Panc1 (cell line): ENCODE data around the gene NUB1. TPM values are rescaled to one million over a fixed set of nuclear protein-coding genes. Genes with fewer than 3 reads are reported as not detected.

Source experiments
- ATAC-seq: fragments of 200-7000 bp; cut with Tn5 transposase; 2 replicates; pipeline ENCODE4 v1.9.1; 2020; ENCODE audit warnings: mild to moderate bottlenecking, moderate library complexity
- BruUV-seq: library from RNA; stranded (reverse); fragments of 400-500 nt; replicated peaks from 2 replicates; lab custom pipeline; 2021; lab: Mats Ljungman, UMichigan
- CTCF ChIA-PET: fragments of 300-600 bp; sonication (Branson Sonifier 250); formaldehyde crosslinking; loops from one replicate; lab custom pipeline; 2022; ENCODE audit warnings: antibody characterized with exemption; lab: Charles Lee
- POLR2A ChIA-PET: fragments of 300-600 bp; sonication (Branson Sonifier 250); formaldehyde crosslinking; loops from one replicate; lab custom pipeline; 2022; ENCODE audit warnings: antibody characterized with exemption; lab: Charles Lee
- DNase-seq: peaks from one replicate; pipeline ENCODE4 v3.0.0-alpha.2; 2010; ENCODE audit warnings: low read depth, low spot score
- H3K27ac ChIP-seq: 2 replicates; pipeline ENCODE4 v1.5.1; 2011; ENCODE audit warnings: mild to moderate bottlenecking, low read length, inconsistent platforms
- H3K27me3 ChIP-seq: fragments of 200-500 bp; sonication (Bioruptor generic); 2 replicates; pipeline ENCODE4 v1.6.0; 2014; ENCODE audit warnings: low read length, inconsistent platforms; ENCODE audit not compliant: control insufficient read depth, insufficient read depth
- H3K36me3 ChIP-seq: fragments of 200-500 bp; sonication (Bioruptor generic); 2 replicates; pipeline ENCODE4 v1.5.1; 2014; ENCODE audit warnings: inconsistent platforms, mild to moderate bottlenecking, low read length, moderate library complexity; ENCODE audit not compliant: control insufficient read depth, insufficient read depth
- H3K4me1 ChIP-seq: 2 replicates; pipeline ENCODE4 v1.5.1; 2011; ENCODE audit warnings: inconsistent platforms, mild to moderate bottlenecking, low read length, moderate library complexity; ENCODE audit not compliant: control insufficient read depth, insufficient read depth
- H3K4me3 ChIP-seq, 2 experiments: 2 replicates each; pipeline ENCODE4 v1.5.1; 2011 to 2012; ENCODE audit warnings: low read depth in 2 of 2, low read length in 2 of 2, mild to moderate bottlenecking in 2 of 2, inconsistent platforms in 1 of 2, moderate library complexity in 1 of 2
- H3K9me3 ChIP-seq: fragments of 200-500 bp; sonication (Bioruptor generic); 2 replicates; pipeline ENCODE4 v1.5.1; 2014; ENCODE audit warnings: low read depth, mild to moderate bottlenecking, inconsistent platforms, low read length, moderate library complexity; ENCODE audit not compliant: control insufficient read depth, insufficient read depth
- CTCF ChIP-seq: fragments of 450-650 bp; IDR thresholded peaks from 2 replicates; pipeline ENCODE4 v1.5.1; 2017; ENCODE audit warnings: mild to moderate bottlenecking
- POLR2AphosphoS5 ChIP-seq: IDR thresholded peaks from 2 replicates; pipeline ENCODE4 v1.6.1; 2012; ENCODE audit warnings: mild to moderate bottlenecking, low read depth, low read length, moderate library complexity
- REST ChIP-seq, 2 experiments: IDR thresholded peaks; 2 replicates each; pipeline ENCODE4 v1.6.1; 2011 to 2012; ENCODE audit warnings: low read depth in 2 of 2, control low read depth in 1 of 2, low read length in 1 of 2, mild to moderate bottlenecking in 1 of 2, moderate library complexity in 1 of 2; ENCODE audit not compliant: insufficient read depth in 1 of 2
- SIN3A ChIP-seq: IDR thresholded peaks from 2 replicates; pipeline ENCODE4 v1.6.1; 2012; ENCODE audit warnings: low read depth, mild to moderate bottlenecking, low read length, moderate library complexity, borderline replicate concordance; ENCODE audit not compliant: insufficient read depth
- TCF7L2 ChIP-seq: IDR thresholded peaks from 2 replicates; pipeline ENCODE4 v1.6.1; 2011; ENCODE audit warnings: mild to moderate bottlenecking, low read depth, low read length, inconsistent platforms
- in situ Hi-C: cut with HindIII; loops from 2 replicates; pipeline ENCODE4 v1.10.0; 2016; ENCODE audit warnings: low sequenced_read_pairs, low pct_unique_long_range_greater_than_20kb
- intact Hi-C: fragments of 100-400 bp; cut with micrococcal nuclease; formaldehyde crosslinking; loops from one replicate; pipeline ENCODE4 v1.10.0; 2022; ENCODE audit not compliant: unreplicated experiment
- total RNA-seq: library from RNA; stranded (reverse); gene quantifications from one replicate; pipeline ENCODE4 v1.2.1, GENCODE V29; 2021; ENCODE audit not compliant: unreplicated experiment

The NUB1 gene
- total RNA-seq, 1 experiment from 2014 or later = 50.5 TPM

GRCh38 chr7:151406886-151407583 is 65.4 kb downstream of the NUB1 start:
- Histone ChIP-seq H3K36me3 (no peaks in the 10 kb centered on the region), H3K27ac (no peak overlapping the region), H3K9me3 (no peaks in the 10 kb centered on the region), H3K4me3 (no peak overlapping the region), H3K27me3 (no peaks in the 10 kb centered on the region), H3K4me1 (peaks cover 12% of the 10 kb centered on the region)
- CTCF ChIA-PET = no interaction called here
- no peak for TF ChIP-seq SIN3A
- TF ChIP-seq REST (IDR thresholded peaks at IDR 0.05; ENCODE audit: insufficient read depth in 1 of 2, low read depth in 2 of 2, low read length in 1 of 2) = no peak
- TF ChIP-seq TCF7L2 = no peak
- TF ChIP-seq POLR2AphosphoS5 = no peak
- TF ChIP-seq CTCF = no peak
- ATAC-seq (no peak), DNase-seq (no peak)
- intact Hi-C loops = no loop called here
- POLR2A ChIA-PET = no interaction called here
- BruUV-seq = no TSS peak
- in situ Hi-C loops = no loop called here

GRCh38 chr7:151408498-151408838 is 66.9 kb downstream of the NUB1 start:
- intact Hi-C loops = no loop called here
- no peaks in the 10 kb centered on the region for H3K27me3 ChIP-seq
- ATAC-seq = peak; percentile 48

More at GRCh38 chr7:151408498-151408838, 66.9 kb downstream of the NUB1 start:
- no peaks in the 10 kb centered on the region for H3K36me3 ChIP-seq
- H3K27ac ChIP-seq = peak overlapping the region; percentile 57; the same call in 1 of the 2 replicates
- BruUV-seq = no TSS peak
- no peaks in the 10 kb centered on the region for H3K9me3 ChIP-seq
- no peak overlapping the region for H3K4me3 ChIP-seq
- no peak for TF ChIP-seq POLR2AphosphoS5
- TF ChIP-seq SIN3A = no peak
- no peak for TF ChIP-seq TCF7L2
- TF ChIP-seq CTCF = no peak
- no peak for TF ChIP-seq REST (IDR thresholded peaks at IDR 0.05; ENCODE audit: insufficient read depth in 1 of 2, low read depth in 2 of 2, low read length in 1 of 2)
- no peak for DNase-seq
- in situ Hi-C loops = no loop called here
- ChIA-PET POLR2A (no interaction called here), CTCF (no interaction called here)
- H3K4me1 ChIP-seq = peaks cover 10% of the 10 kb centered on the region
